Activated T-helper 1 cell treated with anti-CD3 and anti-CD28 coated beads, Interleukin-2, amount 50 U/mL, for 16 hours (primary cell): ENCODE measurements around the gene PDE6A.

Experiments used
- DNase-seq, 2 donors: peaks; one replicate each; pipeline ENCODE4 v3.0.0-alpha.2; 2020; ENCODE audit warnings: low read depth in 1 of 2, low spot score in 1 of 2

PDE6A gene

GRCh38 chr5:149930749-149931574 lies 13.6 kb downstream of the PDE6A start:
- DNase-seq = no peak

- DNase-seq = no peak
Measured at GRCh38 chr5:149930043-149930748, 14.4 kb downstream of the PDE6A start.

- no peak for DNase-seq
Measured at GRCh38 chr5:149924486-149924885, 20.1 kb downstream of the PDE6A start.

GRCh38 chr5:149922950-149923349 lies 21.6 kb downstream of the PDE6A start:
- no peak for DNase-seq

- no peak for DNase-seq
Measured at GRCh38 chr5:149921597-149921996, 23.0 kb downstream of the PDE6A start.

- no peak for DNase-seq
Measured at GRCh38 chr5:149917073-149917676, 27.4 kb downstream of the PDE6A start.

- DNase-seq = no peak
Measured at GRCh38 chr5:149916334-149917072, 28.1 kb downstream of the PDE6A start.

GRCh38 chr5:149915392-149916260 lies 29.0 kb downstream of the PDE6A start:
- DNase-seq = no peak

- no peak for DNase-seq
Measured at GRCh38 chr5:149913436-149914419, 30.9 kb downstream of the PDE6A start.

- DNase-seq = no peak
Measured at GRCh38 chr5:149912226-149912871, 32.2 kb downstream of the PDE6A start.

- no peak for DNase-seq
Measured at GRCh38 chr5:149911031-149911430, 33.6 kb downstream of the PDE6A start.

- DNase-seq = no peak
Measured at GRCh38 chr5:149907828-149908227, 36.8 kb downstream of the PDE6A start.

GRCh38 chr5:149904977-149905376 lies 39.6 kb downstream of the PDE6A start:
- no peak for DNase-seq

- DNase-seq = no peak
Measured at GRCh38 chr5:149904293-149904886, 40.2 kb downstream of the PDE6A start.

GRCh38 chr5:149903404-149903803 lies 41.2 kb downstream of the PDE6A start:
- no peak for DNase-seq

GRCh38 chr5:149902177-149902576 lies 42.4 kb downstream of the PDE6A start:
- no peak for DNase-seq

GRCh38 chr5:149901511-149901910 lies 43.1 kb downstream of the PDE6A start:
- DNase-seq = no peak

- DNase-seq = no peak
Measured at GRCh38 chr5:149900390-149900789, 44.2 kb downstream of the PDE6A start.
